Measurements from ENCODE around the gene PIGZ. TPM values are rescaled to one million over a fixed set of nuclear protein-coding genes. Genes with fewer than 3 reads are reported as not detected.

Gene PIGZ
- total RNA-seq, 1 donor from 2014 or later = 4.7 TPM

DNA sequence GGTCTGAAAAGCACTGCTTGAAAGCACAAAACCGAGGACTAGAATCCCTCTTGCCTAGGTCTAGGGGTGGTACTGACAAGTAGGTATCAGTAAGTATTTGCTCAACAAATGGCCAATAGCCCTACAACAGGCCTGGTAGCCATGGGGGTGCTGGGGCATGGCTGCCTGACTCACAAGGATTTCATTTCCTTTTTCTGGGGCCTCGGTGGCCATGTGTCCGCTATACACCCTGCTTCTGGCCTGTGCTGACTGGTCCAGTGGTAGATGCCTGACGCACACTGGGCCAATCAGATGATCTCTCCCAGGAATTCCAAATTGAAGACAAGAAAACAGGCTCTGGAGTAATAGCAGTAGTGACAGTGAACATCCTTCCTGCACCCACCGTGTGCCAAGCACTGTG, 31.6 kb upstream of the PIGZ start:
- Mint-ChIP-seq H3K27me3 (peaks cover 12% of the 10 kb centered on the region), H3K4me3 (ENCODE audit: low read depth) (no peak overlapping the region), H3K4me1 (ENCODE audit: low read depth) (peaks cover 9% of the 10 kb centered on the region), H3K36me3 (ENCODE audit: insufficient read depth) (peaks cover 2% of the 10 kb centered on the region), H3K9me3 (ENCODE audit: low read depth) (no peaks in the 10 kb centered on the region), H3K27ac (no peak overlapping the region)
- no peak for DNase-seq (ENCODE audit: low spot score, unreplicated experiment)
- TF ChIP-seq, protein P1, sequence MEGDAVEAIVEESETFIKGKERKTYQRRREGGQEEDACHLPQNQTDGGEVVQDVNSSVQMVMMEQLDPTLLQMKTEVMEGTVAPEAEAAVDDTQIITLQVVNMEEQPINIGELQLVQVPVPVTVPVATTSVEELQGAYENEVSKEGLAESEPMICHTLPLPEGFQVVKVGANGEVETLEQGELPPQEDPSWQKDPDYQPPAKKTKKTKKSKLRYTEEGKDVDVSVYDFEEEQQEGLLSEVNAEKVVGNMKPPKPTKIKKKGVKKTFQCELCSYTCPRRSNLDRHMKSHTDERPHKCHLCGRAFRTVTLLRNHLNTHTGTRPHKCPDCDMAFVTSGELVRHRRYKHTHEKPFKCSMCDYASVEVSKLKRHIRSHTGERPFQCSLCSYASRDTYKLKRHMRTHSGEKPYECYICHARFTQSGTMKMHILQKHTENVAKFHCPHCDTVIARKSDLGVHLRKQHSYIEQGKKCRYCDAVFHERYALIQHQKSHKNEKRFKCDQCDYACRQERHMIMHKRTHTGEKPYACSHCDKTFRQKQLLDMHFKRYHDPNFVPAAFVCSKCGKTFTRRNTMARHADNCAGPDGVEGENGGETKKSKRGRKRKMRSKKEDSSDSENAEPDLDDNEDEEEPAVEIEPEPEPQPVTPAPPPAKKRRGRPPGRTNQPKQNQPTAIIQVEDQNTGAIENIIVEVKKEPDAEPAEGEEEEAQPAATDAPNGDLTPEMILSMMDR (IDR thresholded peaks at IDR 0.05; ENCODE audit: unreplicated experiment) = no peak

DNA sequence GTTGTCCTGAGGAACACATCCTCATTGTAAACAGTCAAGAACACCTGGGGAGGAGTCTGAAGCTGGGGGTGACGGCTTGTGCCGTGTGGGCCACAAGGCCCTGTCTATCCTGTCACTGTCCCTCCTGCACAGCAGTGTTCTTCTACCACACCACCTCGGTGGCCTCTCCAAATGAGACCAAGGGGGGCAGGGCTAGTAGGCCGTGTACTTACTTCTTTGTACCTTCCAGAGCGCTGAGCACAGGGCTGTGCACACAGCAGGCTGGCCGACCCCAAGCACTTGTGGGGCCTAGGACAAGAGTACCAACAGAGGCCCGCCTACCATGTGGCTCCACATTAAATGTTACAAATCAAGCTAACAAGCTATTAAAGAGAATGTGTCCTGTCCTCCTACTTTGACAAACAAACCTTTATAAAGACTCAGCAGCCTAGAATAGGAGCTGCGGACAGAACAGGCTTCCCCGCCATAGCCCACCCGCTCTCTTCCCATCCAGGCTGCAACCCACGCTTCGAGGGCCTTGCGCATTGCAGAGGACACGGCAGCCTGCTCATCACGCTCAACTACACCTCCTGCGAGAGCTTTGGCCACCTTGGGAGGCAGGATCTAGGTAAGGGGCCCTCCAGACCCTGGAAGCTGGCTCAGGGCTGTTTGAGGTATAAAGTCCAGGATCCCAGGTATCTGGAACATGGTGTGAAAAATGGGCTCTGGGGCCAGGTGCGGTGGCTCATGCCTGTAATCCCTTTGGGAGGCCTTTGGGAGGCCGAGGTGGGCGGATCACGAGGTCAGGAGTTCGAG, 30.5 kb upstream of the PIGZ start:
- Mint-ChIP-seq H3K4me1 (ENCODE audit: low read depth) (peaks cover 5% of the 10 kb centered on the region), H3K27me3 (peaks cover 3% of the 10 kb centered on the region), H3K36me3 (ENCODE audit: insufficient read depth) (no peaks in the 10 kb centered on the region), H3K27ac (no peak overlapping the region), H3K4me3 (ENCODE audit: low read depth) (no peak overlapping the region), H3K9me3 (ENCODE audit: low read depth) (no peaks in the 10 kb centered on the region)
- TF ChIP-seq, protein P1 (IDR thresholded peaks at IDR 0.05; ENCODE audit: unreplicated experiment) = no peak
- DNase-seq (ENCODE audit: low spot score, unreplicated experiment) = no peak

DNA sequence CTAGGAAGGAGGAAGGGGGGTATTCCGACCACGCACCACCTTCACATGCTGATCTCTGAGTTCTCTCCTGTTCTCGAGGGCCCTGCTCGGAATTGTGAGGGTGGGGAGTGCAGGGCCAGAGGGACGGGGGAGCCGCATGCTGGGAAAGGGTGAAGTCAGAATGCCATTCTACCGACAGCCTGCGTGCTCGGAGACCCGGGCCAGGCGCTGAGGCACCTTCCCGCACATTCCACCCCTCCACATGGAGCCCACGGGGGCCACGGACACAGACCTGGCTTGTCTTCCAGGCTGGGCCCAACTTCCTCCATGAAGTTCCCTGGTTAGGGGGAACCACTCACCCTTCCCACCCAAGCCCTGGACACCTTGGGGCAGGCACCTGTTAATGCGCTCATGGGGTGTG, 28.7 kb upstream of the PIGZ start:
- Mint-ChIP-seq H3K4me1 (ENCODE audit: low read depth) (peaks cover 1% of the 10 kb centered on the region), H3K27me3 (peaks cover 3% of the 10 kb centered on the region), H3K36me3 (ENCODE audit: insufficient read depth) (no peaks in the 10 kb centered on the region), H3K27ac (no peak overlapping the region), H3K9me3 (ENCODE audit: low read depth) (no peaks in the 10 kb centered on the region), H3K4me3 (ENCODE audit: low read depth) (no peak overlapping the region)
- TF ChIP-seq, protein P1 (IDR thresholded peaks at IDR 0.05; ENCODE audit: unreplicated experiment) = no peak
- no peak for DNase-seq (ENCODE audit: low spot score, unreplicated experiment)

DNA sequence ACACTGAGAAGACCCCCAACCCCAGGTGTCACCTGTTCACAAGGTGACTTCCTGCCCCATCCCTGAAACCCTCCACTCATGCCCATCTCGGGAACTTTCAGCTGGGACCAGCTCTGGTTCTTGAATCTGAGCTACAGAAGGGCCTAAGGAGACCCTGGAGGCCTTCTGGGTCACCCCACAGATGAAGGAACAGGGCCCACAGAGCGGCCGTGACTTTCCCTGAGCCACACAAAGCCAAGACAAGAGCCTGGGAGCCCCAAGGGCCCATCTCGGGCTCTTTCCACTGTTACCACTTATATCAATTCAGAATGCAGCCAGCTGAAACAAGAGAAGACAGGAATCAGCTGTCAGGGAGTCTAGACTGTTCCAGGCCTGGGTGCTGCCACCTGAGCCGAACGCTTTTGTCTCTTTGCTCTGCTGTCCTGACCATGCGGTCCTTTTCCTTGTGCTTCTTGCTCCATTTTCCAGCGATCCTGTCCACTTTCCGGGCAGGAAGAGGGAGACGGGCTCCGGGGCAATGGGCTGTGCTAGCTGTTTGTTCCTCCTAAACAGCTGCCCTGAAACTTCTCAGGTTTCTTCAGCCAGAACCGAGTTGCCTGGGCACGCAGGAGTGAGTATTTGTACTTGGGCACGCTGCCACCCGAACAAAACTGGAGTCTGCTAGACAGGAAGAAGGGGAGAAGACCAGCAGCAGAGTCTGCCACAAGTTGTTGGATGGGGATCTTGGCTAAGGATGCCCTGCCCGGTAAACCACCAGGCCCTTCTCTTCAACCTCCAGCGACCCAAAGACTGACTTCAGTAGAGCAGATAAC, 28.0 kb upstream of the PIGZ start:
- Mint-ChIP-seq H3K4me1 (ENCODE audit: low read depth) (no peaks in the 10 kb centered on the region), H3K4me3 (ENCODE audit: low read depth) (no peak overlapping the region), H3K27me3 (peaks cover 1% of the 10 kb centered on the region), H3K27ac (no peak overlapping the region), H3K36me3 (ENCODE audit: insufficient read depth) (no peaks in the 10 kb centered on the region), H3K9me3 (ENCODE audit: low read depth) (no peaks in the 10 kb centered on the region)
- TF ChIP-seq, protein P1 (IDR thresholded peaks at IDR 0.05; ENCODE audit: unreplicated experiment) = no peak
- DNase-seq (ENCODE audit: low spot score, unreplicated experiment) = no peak

DNA sequence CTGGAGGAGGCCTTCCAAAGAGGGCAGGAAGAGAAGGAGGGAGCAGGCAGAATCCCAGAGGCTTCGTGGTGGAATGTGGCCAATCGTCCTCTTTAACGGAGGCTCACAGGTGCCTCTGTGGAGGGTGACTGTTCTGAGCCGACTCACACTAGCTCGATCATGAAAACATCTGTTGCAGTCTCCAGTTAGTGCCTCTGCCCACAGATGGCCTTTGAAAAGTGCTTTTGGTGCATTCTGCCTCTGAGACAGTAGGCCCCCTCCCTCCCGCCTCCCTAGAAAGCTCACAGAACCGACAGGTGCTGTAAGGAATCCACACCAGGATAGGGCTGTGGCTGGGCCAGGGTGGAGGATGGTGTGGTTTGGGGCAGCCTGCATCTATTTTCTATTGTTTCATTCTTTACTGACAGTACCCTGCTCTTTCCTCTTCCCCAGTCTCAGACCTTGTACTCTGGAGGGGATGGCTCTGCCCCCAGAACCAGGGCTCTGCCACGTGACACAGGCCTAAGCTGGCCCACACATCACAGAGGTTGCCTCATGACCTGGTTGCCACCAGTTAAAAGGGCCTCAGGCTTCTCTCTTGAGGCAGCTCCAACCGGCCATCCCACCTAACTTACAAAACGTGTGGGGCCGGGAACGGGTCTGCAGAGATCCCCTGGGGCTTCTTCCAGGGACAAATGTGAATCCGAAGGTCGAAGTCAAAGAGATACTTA, 27.2 kb upstream of the PIGZ start:
- Mint-ChIP-seq H3K9me3 (ENCODE audit: low read depth) (no peaks in the 10 kb centered on the region), H3K4me1 (ENCODE audit: low read depth) (no peaks in the 10 kb centered on the region), H3K27ac (no peak overlapping the region), H3K4me3 (ENCODE audit: low read depth) (no peak overlapping the region), H3K36me3 (ENCODE audit: insufficient read depth) (no peaks in the 10 kb centered on the region), H3K27me3 (no peaks in the 10 kb centered on the region)
- no peak for DNase-seq (ENCODE audit: low spot score, unreplicated experiment)
- TF ChIP-seq, protein P1 (IDR thresholded peaks at IDR 0.05; ENCODE audit: unreplicated experiment) = no peak
